ENCODE data around the gene C7orf57. TPM values are rescaled to one million over a fixed set of nuclear protein-coding genes. Genes with fewer than 3 reads are reported as not detected.

Gene C7orf57
- polyA plus RNA-seq, 1 of the 3 experiments (the other 2 are of a cell fraction), result 0.41 TPM

GRCh38 chr7:48017674-48018073 is 17.7 kb upstream of the C7orf57 start:
- Histone ChIP-seq H3K27ac (ENCODE audit: low read depth in 2 of 2, low read length in 1 of 2) (no peak overlapping the region), H3F3A (replicated peaks; ENCODE audit: insufficient read depth) (no peaks in the 10 kb centered on the region), H3K27me3 (ENCODE audit: insufficient read depth) (no peaks in the 10 kb centered on the region), H4K20me1 (ENCODE audit: insufficient read depth) (no peaks in the 10 kb centered on the region), H3K79me2 (ENCODE audit: insufficient read depth) (no peaks in the 10 kb centered on the region), H3K9me3 (no peaks in the 10 kb centered on the region), H3K4me1 (ENCODE audit: control insufficient read depth in 1 of 2, insufficient read depth in 2 of 2, low read depth in 1 of 2, low read length in 1 of 2) (no peaks in the 10 kb centered on the region), H3K4me3 (ENCODE audit: low read depth in 2 of 2, low read length in 1 of 2) (no peak overlapping the region), H3K4me2 (no peak overlapping the region), H3K36me3 (replicated peaks in 1 of 2; ENCODE audit: control insufficient read depth in 1 of 2, insufficient read depth in 2 of 2, low read length in 1 of 2) (no peaks in the 10 kb centered on the region), H3K9me2 (no peaks in the 10 kb centered on the region), H2AFZ (ENCODE audit: low read depth) (no peak overlapping the region), H3K9ac (no peak overlapping the region)
- POLR2A ChIA-PET, result no interaction called here
- TF ChIP-seq TCF12 (IDR thresholded peaks at IDR 0.05), result no peak
- no peak for TF ChIP-seq TAF1 (IDR thresholded peaks at IDR 0.05; ENCODE audit: borderline replicate concordance, low read depth, low read length)
- 52% methylated on average over 4 of the region's 4 CpGs for WGBS (ENCODE audit: low lambda C conversion rate)
- CTCF ChIA-PET, result interaction anchor here (0.6 to 0.9 kb wide), 2 partner anchors 9 to 72 kb away, joined by 3 read pairs; no protein-coding TSS in a partner anchor
- no peak for DNase-seq

DNA sequence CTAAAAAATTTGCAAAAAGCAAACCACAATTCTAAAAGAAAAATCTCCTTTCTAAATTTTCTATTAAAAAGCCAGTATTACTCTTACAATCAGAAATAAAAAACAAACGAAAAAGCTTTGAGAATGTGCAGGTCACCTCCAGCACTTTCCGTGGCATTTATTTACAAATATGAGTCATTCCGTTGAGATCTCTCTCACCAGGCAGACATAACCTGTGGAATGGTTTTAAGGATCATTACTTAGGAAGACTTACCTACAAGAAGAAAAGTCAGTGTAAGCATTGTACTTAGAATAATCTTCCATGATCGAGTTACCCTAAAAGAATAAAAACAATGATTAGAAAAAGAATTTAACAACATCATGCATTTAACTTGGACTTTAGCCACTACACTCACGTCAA is 9.7 kb upstream of the C7orf57 start:
- WGBS (ENCODE audit: low lambda C conversion rate), result 7% methylated on average over 5 of the region's 5 CpGs
- H3K4me2 ChIP-seq, result no peak overlapping the region
- H3F3A ChIP-seq (replicated peaks; ENCODE audit: insufficient read depth), result no peaks in the 10 kb centered on the region
- ChIA-PET CTCF (no interaction called here), POLR2A (no interaction called here)
- H2AFZ ChIP-seq (ENCODE audit: low read depth), result peak overlapping the region; percentile 26; the same call in 1 of the 2 replicates
- H3K36me3 ChIP-seq (replicated peaks in 1 of 2; ENCODE audit: control insufficient read depth in 1 of 2, insufficient read depth in 2 of 2, low read length in 1 of 2), result no peaks in the 10 kb centered on the region
- H3K9ac ChIP-seq, result no peak overlapping the region
- H4K20me1 ChIP-seq (ENCODE audit: insufficient read depth), result no peaks in the 10 kb centered on the region
- TF ChIP-seq CTCF (IDR thresholded peaks at IDR 0.05) (no peak), YY1 (IDR thresholded peaks at IDR 0.05; ENCODE audit: low read depth) (no peak), CHD2 (IDR thresholded peaks at IDR 0.05; ENCODE audit: low read length, partially characterized antibody) (no peak), MEF2A (IDR thresholded peaks at IDR 0.05; ENCODE audit: borderline replicate concordance, low read depth) (no peak), PBX3 (IDR thresholded peaks at IDR 0.05) (no peak), TAF1 (IDR thresholded peaks at IDR 0.05; ENCODE audit: borderline replicate concordance, low read depth, low read length) (no peak), TEAD4 (IDR thresholded peaks at IDR 0.05; ENCODE audit: borderline replicate concordance, insufficient read depth) (no peak), ZBTB33 (IDR thresholded peaks at IDR 0.05; ENCODE audit: borderline replicate concordance, low read depth) (no peak), EZH2phosphoT487 (IDR thresholded peaks at IDR 0.05; ENCODE audit: borderline replicate concordance, low read depth) (no peak)
- TF ChIP-seq, protein P1, sequence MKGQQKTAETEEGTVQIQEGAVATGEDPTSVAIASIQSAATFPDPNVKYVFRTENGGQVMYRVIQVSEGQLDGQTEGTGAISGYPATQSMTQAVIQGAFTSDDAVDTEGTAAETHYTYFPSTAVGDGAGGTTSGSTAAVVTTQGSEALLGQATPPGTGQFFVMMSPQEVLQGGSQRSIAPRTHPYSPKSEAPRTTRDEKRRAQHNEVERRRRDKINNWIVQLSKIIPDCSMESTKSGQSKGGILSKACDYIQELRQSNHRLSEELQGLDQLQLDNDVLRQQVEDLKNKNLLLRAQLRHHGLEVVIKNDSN (IDR thresholded peaks at IDR 0.05; ENCODE audit: borderline replicate concordance, low read depth), result no peak
- H3K27ac ChIP-seq (ENCODE audit: low read depth in 2 of 2, low read length in 1 of 2), result no peak overlapping the region
- H3K4me3 ChIP-seq (ENCODE audit: low read depth in 2 of 2, low read length in 1 of 2), result no peak overlapping the region
- no peaks in the 10 kb centered on the region for H3K79me2 ChIP-seq (ENCODE audit: insufficient read depth)
- no peaks in the 10 kb centered on the region for H3K9me2 ChIP-seq
- no peak for DNase-seq
- peaks cover 13% of the 10 kb centered on the region for H3K9me3 ChIP-seq
- peaks cover 23% of the 10 kb centered on the region; the same call in 1 of the 2 replicates for H3K27me3 ChIP-seq (ENCODE audit: insufficient read depth)
- H3K4me1 ChIP-seq (ENCODE audit: control insufficient read depth in 1 of 2, insufficient read depth in 2 of 2, low read depth in 1 of 2, low read length in 1 of 2), result no peaks in the 10 kb centered on the region
